Activated T-cell treated with anti-CD3 and anti-CD28 coated beads, Interleukin-2, amount 50 U/mL, for 72 hours (primary cell): ENCODE measurements around the gene ENTPD2. TPM values are rescaled to one million over a fixed set of nuclear protein-coding genes. Genes with fewer than 3 reads are reported as not detected.

Source experiments
- ATAC-seq, 2 donors: fragments of 150-1000 bp; cut with Tn5 transposase; replicated peaks in 1 of 2; 2 replicates each; pipeline ENCODE4 v1.10.0; 2021; ENCODE audit warnings: moderate library complexity in 2 of 2, mild to moderate bottlenecking in 1 of 2
- DNase-seq, 2 donors: peaks; one replicate each; pipeline ENCODE4 v3.0.0; 2021 to 2022; ENCODE audit warnings: mixed read lengths in 1 of 2
- H3K27ac Mint-ChIP-seq: one replicate; pipeline ENCODE4 v1.8.0; 2022; ENCODE audit warnings: mild to moderate bottlenecking, moderate library complexity, mixed read lengths
- H3K27me3 Mint-ChIP-seq: one replicate; pipeline ENCODE4 v1.8.0; 2022; ENCODE audit warnings: low read depth, mixed read lengths
- H3K36me3 Mint-ChIP-seq, 2 donors: one replicate each; pipeline ENCODE4 v1.8.0; 2022; ENCODE audit warnings: mixed read lengths in 2 of 2, mild to moderate bottlenecking in 1 of 2; ENCODE audit not compliant: insufficient read depth in 2 of 2
- H3K4me1 Mint-ChIP-seq: one replicate; pipeline ENCODE4 v1.8.0; 2022; ENCODE audit warnings: low read depth, mixed read lengths
- H3K4me3 Mint-ChIP-seq, 2 donors: one replicate each; pipeline ENCODE4 v1.8.0; 2022; ENCODE audit warnings: mild to moderate bottlenecking in 2 of 2, mixed read lengths in 2 of 2, moderate library complexity in 2 of 2
- H3K9me3 Mint-ChIP-seq, 2 donors: one replicate each; pipeline ENCODE4 v1.8.0; 2022; ENCODE audit warnings: mixed read lengths in 2 of 2
- total RNA-seq, 2 donors: library from RNA; stranded (reverse); gene quantifications; one replicate each; pipeline ENCODE4 v1.2.3, GENCODE V29; 2022

Gene ENTPD2
- total RNA-seq, 2 donors from 2014 or later, result 0.28 to 0.48 TPM

- no peaks in the 10 kb centered on the region for H3K9me3 Mint-ChIP-seq
- no peaks in the 10 kb centered on the region for H3K36me3 Mint-ChIP-seq
- ATAC-seq, result peak; percentile 0 to 4
- peaks cover 40% of the 10 kb centered on the region for H3K4me1 Mint-ChIP-seq
- DNase-seq, result peak; percentile 50 to 58
- H3K27ac Mint-ChIP-seq, result peak overlapping the region; percentile 96
- H3K27me3 Mint-ChIP-seq, result no peaks in the 10 kb centered on the region
- peak overlapping the region; percentile 79 to 93 for H3K4me3 Mint-ChIP-seq
Measured at GRCh38 chr9:137085920-137086530, 32.2 kb upstream of the ENTPD2 start.

GRCh38 chr9:137084526-137084925 lies 30.7 kb upstream of the ENTPD2 start:
- Mint-ChIP-seq H3K9me3 (no peaks in the 10 kb centered on the region), H3K4me1 (peaks cover 40% of the 10 kb centered on the region), H3K36me3 (no peaks in the 10 kb centered on the region), H3K4me3 (peak overlapping the region in 1 of 2 donors; percentile 37), H3K27ac (no peak overlapping the region), H3K27me3 (no peaks in the 10 kb centered on the region)
- ATAC-seq (no peak), DNase-seq (no peak)

- Mint-ChIP-seq H3K27me3 (no peaks in the 10 kb centered on the region), H3K4me3 (peak overlapping the region in 1 of 2 donors; percentile 19), H3K4me1 (peaks cover 38% of the 10 kb centered on the region), H3K9me3 (no peaks in the 10 kb centered on the region), H3K27ac (no peak overlapping the region), H3K36me3 (no peaks in the 10 kb centered on the region)
- DNase-seq (peak; percentile 59 to 72), ATAC-seq (peak; percentile 5 to 12)
Measured at GRCh38 chr9:137083394-137084004, 29.6 kb upstream of the ENTPD2 start.

GRCh38 chr9:137082925-137083290 lies 29.0 kb upstream of the ENTPD2 start:
- Mint-ChIP-seq H3K27me3 (no peaks in the 10 kb centered on the region), H3K9me3 (no peaks in the 10 kb centered on the region), H3K4me3 (no peak overlapping the region), H3K4me1 (peaks cover 32% of the 10 kb centered on the region), H3K27ac (no peak overlapping the region), H3K36me3 (no peaks in the 10 kb centered on the region)
- ATAC-seq, result no peak
- no peak for DNase-seq

- Mint-ChIP-seq H3K27ac (no peak overlapping the region), H3K4me1 (peaks cover 27% of the 10 kb centered on the region), H3K27me3 (no peaks in the 10 kb centered on the region), H3K36me3 (no peaks in the 10 kb centered on the region), H3K4me3 (no peak overlapping the region), H3K9me3 (no peaks in the 10 kb centered on the region)
- no peak for ATAC-seq
- DNase-seq, result no peak
Measured at GRCh38 chr9:137082222-137082924, 28.5 kb upstream of the ENTPD2 start.

- DNase-seq (no peak), ATAC-seq (no peak)
- no peaks in the 10 kb centered on the region for H3K27me3 Mint-ChIP-seq
- H3K4me3 Mint-ChIP-seq, result peak overlapping the region in 1 of 2 donors; percentile 31
- H3K36me3 Mint-ChIP-seq, result no peaks in the 10 kb centered on the region
- H3K9me3 Mint-ChIP-seq, result no peaks in the 10 kb centered on the region
- no peak overlapping the region for H3K27ac Mint-ChIP-seq
- H3K4me1 Mint-ChIP-seq, result peaks cover 21% of the 10 kb centered on the region
Measured at GRCh38 chr9:137080260-137081122, 26.6 kb upstream of the ENTPD2 start.

- Mint-ChIP-seq H3K9me3 (no peaks in the 10 kb centered on the region), H3K36me3 (no peaks in the 10 kb centered on the region), H3K4me3 (peak overlapping the region in 1 of 2 donors; percentile 31), H3K27me3 (no peaks in the 10 kb centered on the region), H3K27ac (no peak overlapping the region), H3K4me1 (peaks cover 10% of the 10 kb centered on the region)
- DNase-seq, result no peak
- no peak for ATAC-seq
Measured at GRCh38 chr9:137079401-137079787, 25.5 kb upstream of the ENTPD2 start.

GRCh38 chr9:137078701-137079400 lies 25.0 kb upstream of the ENTPD2 start:
- no peak for ATAC-seq
- Mint-ChIP-seq H3K27ac (no peak overlapping the region), H3K36me3 (no peaks in the 10 kb centered on the region), H3K4me3 (peak overlapping the region; percentile 79 to 83), H3K9me3 (no peaks in the 10 kb centered on the region), H3K27me3 (no peaks in the 10 kb centered on the region), H3K4me1 (peaks cover 8% of the 10 kb centered on the region)
- no peak for DNase-seq

- H3K36me3 Mint-ChIP-seq, result no peaks in the 10 kb centered on the region
- no peak overlapping the region for H3K27ac Mint-ChIP-seq
- peak; percentile 58 to 66 for DNase-seq
- peak overlapping the region; percentile 79 to 83 for H3K4me3 Mint-ChIP-seq
- peak; percentile 54 to 61 for ATAC-seq
- H3K27me3 Mint-ChIP-seq, result no peaks in the 10 kb centered on the region
- no peaks in the 10 kb centered on the region for H3K9me3 Mint-ChIP-seq
- H3K4me1 Mint-ChIP-seq, result peaks cover under 1% of the 10 kb centered on the region
Measured at GRCh38 chr9:137077758-137078693, 24.2 kb upstream of the ENTPD2 start.

GRCh38 chr9:137077010-137077747 lies 23.3 kb upstream of the ENTPD2 start, which contains the start of gene UAP1L1:
Gene UAP1L1 (plus strand): TSS chr9:137077517. CDS start chr9:137077533, 16 bp downstream.
- H3K27ac Mint-ChIP-seq, result no peak within 1 kb of the TSS
- no peaks in the 10 kb centered on the region for H3K27me3 Mint-ChIP-seq
- ATAC-seq (peak; percentile 82 to 84), DNase-seq (peak; percentile 70 to 71)
- peak within 1 kb of the TSS; percentile 79 to 83 for H3K4me3 Mint-ChIP-seq
- no peaks in the 10 kb centered on the region for H3K36me3 Mint-ChIP-seq
- no peaks in the 10 kb centered on the region for H3K9me3 Mint-ChIP-seq
- H3K4me1 Mint-ChIP-seq, result no peaks in the 10 kb centered on the region

GRCh38 chr9:137076636-137077009 lies 22.8 kb upstream of the ENTPD2 start:
- Mint-ChIP-seq H3K27ac (no peak overlapping the region), H3K4me3 (peak overlapping the region; percentile 61 to 73), H3K4me1 (peaks cover under 1% of the 10 kb centered on the region), H3K36me3 (no peaks in the 10 kb centered on the region), H3K9me3 (no peaks in the 10 kb centered on the region), H3K27me3 (no peaks in the 10 kb centered on the region)
- DNase-seq (no peak), ATAC-seq (no peak)
